ENCODE results near the gene STXBP1.

The STXBP1 gene

DNA sequence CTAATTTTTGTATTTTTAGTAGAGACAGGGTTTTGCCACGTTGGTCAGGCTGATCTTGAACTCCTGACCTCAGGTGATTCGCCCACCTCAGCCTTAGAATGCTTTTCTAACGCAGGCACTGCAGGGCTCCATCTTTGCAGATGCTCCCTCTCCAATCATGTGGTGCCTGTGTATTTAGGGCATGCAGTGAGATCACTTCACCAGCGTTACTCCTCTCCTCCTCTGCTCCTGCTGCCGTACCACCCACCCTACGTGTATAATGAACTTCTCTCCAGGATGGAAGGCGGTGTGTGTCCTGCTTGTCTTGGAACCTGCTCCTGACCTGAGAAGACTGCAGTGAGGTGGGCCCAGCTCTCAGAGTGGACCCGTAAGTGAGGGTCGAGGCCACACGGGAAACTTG, 81.1 kb downstream of the STXBP1 start:
- Histone ChIP-seq H3K4me2 (ENCODE audit: low read length) (no peak overlapping the region), H4K20me1 (ENCODE audit: insufficient read depth, low read length) (no peaks in the 10 kb centered on the region), H3K27me3 (ENCODE audit: low read depth, low read length) (no peaks in the 10 kb centered on the region), H3K9ac (ENCODE audit: low read length) (no peak overlapping the region), H2AFZ (ENCODE audit: low read depth, low read length) (no peak overlapping the region), H3K4me1 (ENCODE audit: low read length) (no peaks in the 10 kb centered on the region), H3K36me3 (replicated peaks; ENCODE audit: low read depth, low read length) (no peaks in the 10 kb centered on the region), H3K79me2 (ENCODE audit: low read length) (no peaks in the 10 kb centered on the region), H3K4me3 (ENCODE audit: low read length) (no peak overlapping the region), H3K27ac (ENCODE audit: low read length) (no peak overlapping the region), H3K9me3 (ENCODE audit: insufficient read depth, low read length) (no peaks in the 10 kb centered on the region)
- TF ChIP-seq, protein P1, sequence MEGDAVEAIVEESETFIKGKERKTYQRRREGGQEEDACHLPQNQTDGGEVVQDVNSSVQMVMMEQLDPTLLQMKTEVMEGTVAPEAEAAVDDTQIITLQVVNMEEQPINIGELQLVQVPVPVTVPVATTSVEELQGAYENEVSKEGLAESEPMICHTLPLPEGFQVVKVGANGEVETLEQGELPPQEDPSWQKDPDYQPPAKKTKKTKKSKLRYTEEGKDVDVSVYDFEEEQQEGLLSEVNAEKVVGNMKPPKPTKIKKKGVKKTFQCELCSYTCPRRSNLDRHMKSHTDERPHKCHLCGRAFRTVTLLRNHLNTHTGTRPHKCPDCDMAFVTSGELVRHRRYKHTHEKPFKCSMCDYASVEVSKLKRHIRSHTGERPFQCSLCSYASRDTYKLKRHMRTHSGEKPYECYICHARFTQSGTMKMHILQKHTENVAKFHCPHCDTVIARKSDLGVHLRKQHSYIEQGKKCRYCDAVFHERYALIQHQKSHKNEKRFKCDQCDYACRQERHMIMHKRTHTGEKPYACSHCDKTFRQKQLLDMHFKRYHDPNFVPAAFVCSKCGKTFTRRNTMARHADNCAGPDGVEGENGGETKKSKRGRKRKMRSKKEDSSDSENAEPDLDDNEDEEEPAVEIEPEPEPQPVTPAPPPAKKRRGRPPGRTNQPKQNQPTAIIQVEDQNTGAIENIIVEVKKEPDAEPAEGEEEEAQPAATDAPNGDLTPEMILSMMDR (IDR thresholded peaks at IDR 0.05; ENCODE audit: low read depth, low read length) = no peak
- no peak for TF ChIP-seq EZH2phosphoT487 (IDR thresholded peaks at IDR 0.05; ENCODE audit: low read depth)

DNA sequence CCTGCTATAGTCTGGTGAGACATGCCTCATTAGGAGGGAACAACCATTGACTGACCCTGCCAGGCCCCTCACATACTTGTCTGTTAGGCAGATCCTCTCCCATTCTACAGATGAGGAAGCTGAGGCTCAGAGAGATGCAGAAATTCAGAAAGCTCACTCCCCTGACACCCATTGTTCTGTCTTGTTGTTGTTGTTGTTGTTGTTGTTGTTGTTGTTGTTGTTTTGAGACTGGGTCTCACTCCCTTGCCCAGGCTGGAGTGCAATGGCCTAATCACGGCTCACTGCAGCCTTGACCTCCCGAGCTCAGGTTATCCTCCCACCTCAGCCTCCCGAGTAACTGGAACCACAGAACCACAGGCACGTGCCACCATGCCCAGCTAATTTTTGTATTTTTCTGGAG, 81.6 kb downstream of the STXBP1 start:
- Histone ChIP-seq H3K79me2 (ENCODE audit: low read length) (no peaks in the 10 kb centered on the region), H3K9me3 (ENCODE audit: insufficient read depth, low read length) (no peaks in the 10 kb centered on the region), H3K36me3 (replicated peaks; ENCODE audit: low read depth, low read length) (no peaks in the 10 kb centered on the region), H2AFZ (ENCODE audit: low read depth, low read length) (no peak overlapping the region), H3K4me1 (ENCODE audit: low read length) (peaks cover under 1% of the 10 kb centered on the region; the same call in 1 of the 2 replicates), H3K4me3 (ENCODE audit: low read length) (no peak overlapping the region), H3K27ac (ENCODE audit: low read length) (no peak overlapping the region), H3K4me2 (ENCODE audit: low read length) (no peak overlapping the region), H3K9ac (ENCODE audit: low read length) (no peak overlapping the region), H4K20me1 (ENCODE audit: insufficient read depth, low read length) (no peaks in the 10 kb centered on the region), H3K27me3 (ENCODE audit: low read depth, low read length) (no peaks in the 10 kb centered on the region)
- no peak for TF ChIP-seq EZH2phosphoT487 (IDR thresholded peaks at IDR 0.05; ENCODE audit: low read depth)
- TF ChIP-seq, protein P1 (IDR thresholded peaks at IDR 0.05; ENCODE audit: low read depth, low read length) = no peak

DNA sequence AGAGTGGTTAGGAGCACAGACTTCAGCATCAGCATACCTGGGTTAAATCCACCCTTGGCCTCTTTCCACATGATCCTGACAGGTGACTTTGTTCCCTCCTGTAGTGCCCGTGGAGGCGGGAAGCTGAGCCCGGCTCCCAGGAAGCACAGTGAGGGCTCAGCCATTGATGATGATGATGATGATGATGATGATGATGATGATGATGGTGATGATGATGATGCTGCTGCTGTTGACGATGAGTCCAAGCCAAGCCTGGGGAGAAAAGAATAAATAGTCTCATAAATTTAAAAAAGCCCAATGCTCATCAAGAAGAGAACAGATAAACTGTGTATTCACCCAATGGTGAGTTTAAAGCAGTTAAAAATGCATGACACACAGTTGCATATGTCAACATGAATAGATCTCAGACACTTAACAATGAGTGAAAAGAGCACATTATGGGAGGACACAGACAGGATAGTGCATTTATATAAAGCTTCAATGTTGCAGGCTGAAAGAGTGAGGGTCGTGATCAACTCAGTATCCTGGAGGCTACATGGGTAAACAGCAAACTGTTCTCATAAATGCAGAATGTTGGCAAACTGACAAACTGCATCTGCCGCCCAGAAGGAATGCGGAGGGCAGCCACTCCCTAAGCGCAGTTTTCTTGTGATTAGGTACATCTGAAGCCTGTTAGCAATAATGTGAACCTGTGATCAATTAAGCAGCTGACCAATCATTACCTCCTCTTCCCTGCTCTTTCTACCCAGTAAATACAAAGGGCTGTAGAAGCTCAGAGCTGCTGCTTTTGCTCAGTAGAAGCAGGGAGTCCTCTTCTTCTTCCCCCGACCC, 83.0 kb downstream of the STXBP1 start:
- no peak overlapping the region for H3K4me2 ChIP-seq (ENCODE audit: low read length)
- no peaks in the 10 kb centered on the region for H3K27me3 ChIP-seq (ENCODE audit: low read depth, low read length)
- H2AFZ ChIP-seq (ENCODE audit: low read depth, low read length) = no peak overlapping the region
- TF ChIP-seq, protein P1 (IDR thresholded peaks at IDR 0.05; ENCODE audit: low read depth, low read length) = no peak
- no peak for TF ChIP-seq EZH2phosphoT487 (IDR thresholded peaks at IDR 0.05; ENCODE audit: low read depth)
- H3K9me3 ChIP-seq (ENCODE audit: insufficient read depth, low read length) = no peaks in the 10 kb centered on the region
- no peaks in the 10 kb centered on the region for H3K79me2 ChIP-seq (ENCODE audit: low read length)
- H3K36me3 ChIP-seq (replicated peaks; ENCODE audit: low read depth, low read length) = no peaks in the 10 kb centered on the region
- no peak overlapping the region for H3K4me3 ChIP-seq (ENCODE audit: low read length)
- no peaks in the 10 kb centered on the region for H4K20me1 ChIP-seq (ENCODE audit: insufficient read depth, low read length)
- no peak overlapping the region for H3K9ac ChIP-seq (ENCODE audit: low read length)
- no peak overlapping the region for H3K27ac ChIP-seq (ENCODE audit: low read length)
- H3K4me1 ChIP-seq (ENCODE audit: low read length) = peaks cover 4% of the 10 kb centered on the region; the same call in 1 of the 2 replicates

DNA sequence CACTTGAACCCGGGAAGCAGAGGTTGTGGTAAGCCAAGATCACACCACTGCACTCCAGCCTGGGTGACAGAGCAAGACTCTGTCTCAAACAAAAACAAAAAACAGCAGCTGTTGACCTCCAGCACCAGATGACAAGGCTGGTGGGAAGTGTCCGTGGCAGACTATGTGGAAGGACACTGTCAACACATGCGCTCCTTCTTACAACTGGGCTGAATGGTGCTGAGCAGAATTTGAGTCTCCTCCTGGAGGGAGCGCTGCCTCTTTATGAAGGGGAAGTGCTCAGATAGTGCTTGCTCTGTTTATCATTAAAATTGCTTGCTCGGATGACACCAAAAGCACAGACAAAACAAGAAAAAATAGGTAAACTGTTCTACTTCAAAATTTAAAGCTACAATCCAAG, 85.5 kb downstream of the STXBP1 start:
- Histone ChIP-seq H3K4me2 (ENCODE audit: low read length) (no peak overlapping the region), H3K4me1 (ENCODE audit: low read length) (peaks cover 4% of the 10 kb centered on the region; the same call in 1 of the 2 replicates), H3K27me3 (ENCODE audit: low read depth, low read length) (no peaks in the 10 kb centered on the region), H3K27ac (ENCODE audit: low read length) (no peak overlapping the region), H3K4me3 (ENCODE audit: low read length) (no peak overlapping the region), H3K79me2 (ENCODE audit: low read length) (no peaks in the 10 kb centered on the region), H3K9ac (ENCODE audit: low read length) (no peak overlapping the region), H2AFZ (ENCODE audit: low read depth, low read length) (no peak overlapping the region), H3K9me3 (ENCODE audit: insufficient read depth, low read length) (no peaks in the 10 kb centered on the region), H3K36me3 (replicated peaks; ENCODE audit: low read depth, low read length) (no peaks in the 10 kb centered on the region), H4K20me1 (ENCODE audit: insufficient read depth, low read length) (no peaks in the 10 kb centered on the region)
- TF ChIP-seq, protein P1 (IDR thresholded peaks at IDR 0.05; ENCODE audit: low read depth, low read length) = no peak
